ENCODE results near the gene IPO4.
A peak's percentile ranks its signal among the peaks of the same experiment; 100 is the strongest.

IPO4 gene

DNA sequence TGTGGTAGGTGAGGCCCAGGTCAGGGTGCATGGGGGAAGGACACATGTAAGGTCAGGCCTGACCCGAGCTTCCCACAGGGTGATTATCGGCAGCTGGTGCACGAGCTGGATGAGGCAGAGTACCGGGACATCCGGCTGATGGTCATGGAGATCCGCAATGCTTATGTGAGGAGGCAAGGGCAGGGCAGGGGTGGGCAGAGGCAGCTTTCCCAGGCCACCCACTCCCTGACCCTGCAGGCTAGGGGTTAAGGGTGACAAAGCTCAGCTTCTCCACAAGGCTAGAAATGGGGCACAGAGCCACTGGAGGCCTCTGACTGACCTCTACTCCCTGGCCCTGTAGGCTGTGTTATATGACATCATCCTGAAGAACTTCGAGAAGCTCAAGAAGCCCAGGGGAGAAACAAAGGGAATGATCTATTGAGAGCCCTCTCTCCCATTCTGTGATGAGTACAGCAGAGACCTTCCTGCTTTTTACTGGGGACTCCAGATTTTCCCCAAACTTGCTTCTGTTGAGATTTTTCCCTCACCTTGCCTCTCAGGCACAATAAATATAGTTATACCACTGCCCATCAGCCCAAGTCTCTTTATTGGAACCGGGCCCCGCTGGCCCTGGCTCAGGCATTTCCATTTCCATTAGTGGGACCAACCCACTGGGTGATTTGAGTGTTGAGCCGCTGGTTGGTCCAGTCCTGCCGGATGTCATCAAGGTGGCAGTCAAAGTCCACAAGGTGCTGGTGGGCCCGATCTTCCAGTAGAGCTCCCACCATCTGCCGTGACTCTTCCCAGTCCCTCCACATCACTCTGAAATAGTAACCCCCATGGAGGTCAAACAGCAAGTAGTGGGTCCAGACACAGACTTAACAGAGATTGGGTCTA is 50.0 kb downstream of the IPO4 start:
- H3K27ac ChIP-seq, result no peak overlapping the region
- no peaks in the 10 kb centered on the region for H3K9me3 ChIP-seq (ENCODE audit: low read depth, low read length)
- TF ChIP-seq FOXP2 (optimal IDR thresholded peaks at IDR 0.05; ENCODE audit: control extremely low read depth, extremely low read length, insufficient read depth) (no peak), POLR2AphosphoS5 (IDR thresholded peaks at IDR 0.05; ENCODE audit: borderline replicate concordance, low read depth, low read length) (0 out of 2 replicates have a peak, but pooled peaks have one; percentile 6)
- H3K9ac ChIP-seq (ENCODE audit: insufficient read length), result no peak overlapping the region
- no peak overlapping the region for H3K4me3 ChIP-seq
- peaks cover 19% of the 10 kb centered on the region for H3K36me3 ChIP-seq (ENCODE audit: insufficient read depth, low read length)
- no peak for DNase-seq (ENCODE audit: low read depth, low spot score)

DNA sequence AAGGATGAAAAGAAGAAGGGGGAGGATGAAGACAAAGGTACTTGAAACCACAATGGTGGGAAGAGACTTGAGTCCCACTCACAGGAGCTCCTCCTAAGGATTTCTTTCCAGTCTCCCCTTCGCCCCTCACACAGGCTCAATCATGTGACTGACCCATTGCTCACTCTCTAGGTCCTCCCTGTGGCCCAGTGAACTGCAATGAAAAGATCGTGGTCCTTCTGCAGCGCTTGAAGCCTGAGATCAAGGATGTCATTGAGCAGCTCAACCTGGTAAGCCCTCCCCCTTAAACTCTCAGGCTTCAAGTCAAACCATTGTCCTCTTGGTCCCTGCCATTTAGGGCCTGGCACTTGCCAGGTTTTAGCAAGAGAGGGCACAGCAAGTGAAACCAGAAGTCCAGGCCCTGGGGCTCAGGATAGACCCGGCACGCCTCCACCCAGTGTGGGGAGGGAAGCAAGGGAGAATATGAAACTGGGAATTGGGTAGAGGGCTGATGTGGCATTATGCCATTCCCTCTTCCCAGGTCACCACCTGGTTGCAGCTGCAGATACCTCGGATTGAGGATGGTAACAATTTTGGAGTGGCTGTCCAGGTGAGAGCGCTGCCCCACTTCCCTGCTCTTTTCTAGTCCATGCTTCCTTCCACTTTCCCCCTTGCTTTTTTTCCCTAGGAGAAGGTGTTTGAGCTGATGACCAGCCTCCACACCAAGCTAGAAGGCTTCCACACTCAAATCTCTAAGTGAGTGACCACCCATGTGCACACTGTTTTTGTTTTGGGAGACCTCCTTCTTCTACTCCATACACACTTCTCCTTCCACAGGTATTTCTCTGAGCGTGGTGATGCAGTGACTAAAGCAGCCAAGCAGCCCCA is 50.9 kb downstream of the IPO4 start:
- no peak for DNase-seq (ENCODE audit: low read depth, low spot score)
- no peak overlapping the region for H3K4me3 ChIP-seq
- no peak overlapping the region for H3K27ac ChIP-seq
- no peak for TF ChIP-seq FOXP2 (optimal IDR thresholded peaks at IDR 0.05; ENCODE audit: control extremely low read depth, extremely low read length, insufficient read depth)
- TF ChIP-seq POLR2AphosphoS5 (IDR thresholded peaks at IDR 0.05; ENCODE audit: borderline replicate concordance, low read depth, low read length), result no peak; the same call in 1 of the 2 replicates
- no peak for TF ChIP-seq EZH2 (IDR thresholded peaks at IDR 0.05)
- no peaks in the 10 kb centered on the region for H3K9me3 ChIP-seq (ENCODE audit: low read depth, low read length)
- H3K9ac ChIP-seq (ENCODE audit: insufficient read length), result no peak overlapping the region
- peaks cover 19% of the 10 kb centered on the region for H3K36me3 ChIP-seq (ENCODE audit: insufficient read depth, low read length)

DNA sequence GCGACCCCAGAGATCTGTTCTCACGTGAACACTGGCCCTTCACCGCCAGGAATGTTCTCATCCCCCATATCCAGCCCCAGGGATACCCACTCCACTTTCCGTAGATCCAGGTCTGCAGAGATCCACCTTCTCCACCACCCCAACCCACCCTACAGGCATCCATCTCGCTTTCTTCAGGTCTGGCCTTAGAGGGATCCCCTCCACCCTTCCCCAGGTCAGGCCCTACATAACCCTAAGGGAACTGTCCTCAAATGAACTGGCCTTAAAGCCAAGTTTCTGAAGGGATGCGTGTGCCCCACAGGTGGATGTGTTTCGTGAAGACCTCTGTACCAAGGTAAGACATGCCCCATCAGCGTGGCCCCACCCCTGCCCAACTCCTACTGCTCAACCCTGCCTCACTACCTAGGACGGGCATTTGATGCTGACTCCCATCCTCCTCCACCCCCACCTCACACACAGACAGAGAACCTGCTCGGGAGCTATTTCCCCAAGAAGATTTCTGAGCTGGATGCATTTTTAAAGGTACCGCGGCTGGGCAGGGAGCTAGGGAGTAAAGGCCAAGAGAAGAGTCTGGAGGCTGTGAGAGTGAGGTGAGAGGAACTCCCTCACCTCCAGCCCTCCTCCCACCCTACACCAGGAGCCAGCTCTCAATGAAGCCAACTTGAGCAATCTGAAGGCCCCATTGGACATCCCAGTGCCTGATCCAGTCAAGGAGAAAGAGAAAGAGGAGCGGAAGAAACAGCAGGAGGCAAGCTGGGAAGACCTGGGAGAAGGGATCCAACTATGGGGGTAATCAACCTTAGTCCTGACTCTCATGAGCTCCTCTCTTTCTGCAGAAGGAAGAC is 51.7 kb downstream of the IPO4 start:
- Histone ChIP-seq H3K9ac (ENCODE audit: insufficient read length) (peak overlapping the region; percentile 84), H3K4me3 (peak overlapping the region; percentile 94), H3K9me3 (ENCODE audit: low read depth, low read length) (no peaks in the 10 kb centered on the region), H3K36me3 (ENCODE audit: insufficient read depth, low read length) (peaks cover 19% of the 10 kb centered on the region), H3K27ac (no peak overlapping the region)
- DNase-seq (ENCODE audit: low read depth, low spot score), result no peak
- no peak for TF ChIP-seq EZH2 (IDR thresholded peaks at IDR 0.05)
- no peak for TF ChIP-seq POLR2AphosphoS5 (IDR thresholded peaks at IDR 0.05; ENCODE audit: borderline replicate concordance, low read depth, low read length)
- TF ChIP-seq FOXP2 (optimal IDR thresholded peaks at IDR 0.05; ENCODE audit: control extremely low read depth, extremely low read length, insufficient read depth), result no peak

DNA sequence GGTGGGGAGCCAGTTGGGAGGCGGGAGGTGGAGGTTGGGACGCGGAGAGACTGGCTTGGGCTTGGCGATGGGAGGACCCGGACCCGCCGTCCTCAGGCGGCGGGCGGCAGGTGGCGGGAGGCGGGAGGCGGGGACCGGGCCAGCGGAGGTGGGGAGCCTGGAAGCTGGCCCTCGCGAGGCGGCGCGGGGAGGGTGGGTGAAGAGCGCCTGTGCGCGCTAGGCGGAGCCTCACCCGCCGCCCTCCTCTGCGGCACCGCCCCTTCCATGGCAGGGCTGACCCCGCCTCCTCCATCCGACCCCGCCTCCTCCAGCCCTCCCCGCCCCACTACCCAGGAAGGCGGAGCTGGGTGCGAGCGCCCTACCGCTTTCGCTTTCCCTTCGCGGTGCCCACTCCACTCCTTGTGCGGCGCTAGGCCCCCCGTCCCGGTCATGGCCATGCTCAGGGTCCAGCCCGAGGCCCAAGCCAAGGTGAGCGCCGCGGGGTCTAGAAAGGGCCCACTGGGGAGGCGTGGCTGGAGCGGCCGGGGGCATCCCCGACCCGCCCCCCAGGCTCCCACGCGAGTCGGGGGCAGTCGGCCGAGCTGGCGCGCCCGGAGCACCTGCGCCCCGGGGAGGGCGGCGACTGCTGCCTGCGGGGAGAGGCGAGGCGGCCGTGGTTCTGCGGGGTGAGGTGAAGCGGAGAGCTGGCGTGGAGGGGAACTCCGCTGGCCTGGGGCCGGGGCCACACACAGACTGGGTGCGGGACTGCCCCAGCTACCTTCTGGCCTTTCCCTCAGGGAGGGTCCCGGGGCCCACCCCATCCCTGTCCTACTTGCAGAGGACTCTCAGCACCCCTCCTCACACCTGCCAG is 52.6 kb downstream of the IPO4 start, which contains the start of gene PSME1:
Gene PSME1 (plus strand): TSS at position 361 of the 850 bp plus-strand sequence. CDS start 69 bp downstream, at position 430.
- DNase-seq (ENCODE audit: low read depth, low spot score), result no peak
- Histone ChIP-seq H3K9ac (ENCODE audit: insufficient read length) (peak within 1 kb of the TSS; percentile 84), H3K27ac (no peak within 1 kb of the TSS), H3K4me3 (peak within 1 kb of the TSS; percentile 94), H3K9me3 (ENCODE audit: low read depth, low read length) (no peaks in the 10 kb centered on the region), H3K36me3 (ENCODE audit: insufficient read depth, low read length) (peaks cover 19% of the 10 kb centered on the region)
- TF ChIP-seq EZH2 (IDR thresholded peaks at IDR 0.05) (no peak), POLR2AphosphoS5 (IDR thresholded peaks at IDR 0.05; ENCODE audit: borderline replicate concordance, low read depth, low read length) (peak; percentile 71; the same call in 1 of the 2 replicates), FOXP2 (optimal IDR thresholded peaks at IDR 0.05; ENCODE audit: control extremely low read depth, extremely low read length, insufficient read depth) (peak; percentile 77)

DNA sequence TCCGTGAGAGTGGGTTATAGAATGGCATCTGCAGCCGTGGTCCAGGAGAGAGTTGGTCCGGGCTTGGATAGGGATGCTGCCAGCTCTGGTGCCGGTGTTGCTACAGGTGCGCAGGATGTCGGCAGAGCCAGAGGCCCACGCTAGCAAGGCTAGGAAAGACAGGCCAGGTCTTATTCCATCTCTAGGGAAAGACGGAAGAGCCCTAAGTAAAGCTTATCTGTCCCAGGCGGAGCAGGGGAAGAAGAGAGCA is 53.1 kb downstream of the IPO4 start:
- Histone ChIP-seq H3K9me3 (ENCODE audit: low read depth, low read length) (no peaks in the 10 kb centered on the region), H3K36me3 (ENCODE audit: insufficient read depth, low read length) (peaks cover 19% of the 10 kb centered on the region), H3K9ac (ENCODE audit: insufficient read length) (no peak overlapping the region), H3K4me3 (peak overlapping the region; percentile 94), H3K27ac (no peak overlapping the region)
- no peak for DNase-seq (ENCODE audit: low read depth, low spot score)
- TF ChIP-seq FOXP2 (optimal IDR thresholded peaks at IDR 0.05; ENCODE audit: control extremely low read depth, extremely low read length, insufficient read depth) (no peak), EZH2 (IDR thresholded peaks at IDR 0.05) (no peak), POLR2AphosphoS5 (IDR thresholded peaks at IDR 0.05; ENCODE audit: borderline replicate concordance, low read depth, low read length) (no peak)

DNA sequence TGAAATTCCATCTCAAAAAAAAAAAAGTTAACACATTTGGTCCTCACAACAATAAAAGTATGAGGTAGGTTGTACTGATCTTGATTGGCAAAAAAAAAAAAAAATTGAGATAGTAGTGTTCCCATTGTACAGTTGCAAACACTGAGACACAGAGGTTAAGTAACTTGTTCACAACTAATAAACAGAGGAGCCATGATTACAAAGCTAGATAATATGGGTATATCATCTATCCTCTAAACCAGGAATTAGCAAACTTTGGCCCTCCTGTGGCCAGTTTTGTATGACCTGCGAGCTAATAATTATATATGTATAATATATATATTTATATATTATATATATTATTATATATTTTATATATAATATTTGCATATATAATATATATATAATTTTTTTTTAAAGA is 54.9 kb downstream of the IPO4 start:
- DNase-seq (ENCODE audit: low read depth, low spot score), result no peak
- Histone ChIP-seq H3K9ac (ENCODE audit: insufficient read length) (no peak overlapping the region), H3K36me3 (ENCODE audit: insufficient read depth, low read length) (peaks cover 8% of the 10 kb centered on the region), H3K27ac (no peak overlapping the region), H3K4me3 (no peak overlapping the region), H3K9me3 (ENCODE audit: low read depth, low read length) (no peaks in the 10 kb centered on the region)
- no peak for TF ChIP-seq EZH2 (IDR thresholded peaks at IDR 0.05)
- TF ChIP-seq FOXP2 (optimal IDR thresholded peaks at IDR 0.05; ENCODE audit: control extremely low read depth, extremely low read length, insufficient read depth), result no peak
- TF ChIP-seq POLR2AphosphoS5 (IDR thresholded peaks at IDR 0.05; ENCODE audit: borderline replicate concordance, low read depth, low read length), result no peak

DNA sequence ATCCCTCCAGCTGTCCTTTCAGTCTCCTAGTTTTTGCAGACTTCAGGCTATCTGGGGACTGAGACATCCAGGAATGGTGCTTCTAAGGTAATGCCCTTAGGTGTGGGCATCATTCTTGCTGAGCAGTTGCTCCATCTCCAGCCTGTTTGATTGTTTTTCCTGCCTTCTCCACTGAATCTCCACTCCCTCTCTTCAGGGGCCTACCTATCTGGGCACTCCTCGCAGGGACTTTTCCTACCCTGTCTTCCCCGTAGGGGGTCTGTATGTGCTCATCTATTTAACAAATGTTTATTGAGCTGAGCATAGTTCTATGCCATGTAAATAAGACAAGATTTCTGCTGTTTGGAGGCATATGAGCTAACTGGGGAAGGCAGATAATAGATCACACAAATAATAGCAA is 55.6 kb downstream of the IPO4 start:
- no peaks in the 10 kb centered on the region for H3K9me3 ChIP-seq (ENCODE audit: low read depth, low read length)
- no peak overlapping the region for H3K9ac ChIP-seq (ENCODE audit: insufficient read length)
- no peak for DNase-seq (ENCODE audit: low read depth, low spot score)
- H3K4me3 ChIP-seq, result no peak overlapping the region
- peaks cover under 1% of the 10 kb centered on the region; the same call in 1 of the 2 replicates for H3K36me3 ChIP-seq (ENCODE audit: insufficient read depth, low read length)
- TF ChIP-seq FOXP2 (optimal IDR thresholded peaks at IDR 0.05; ENCODE audit: control extremely low read depth, extremely low read length, insufficient read depth), result no peak
- no peak overlapping the region for H3K27ac ChIP-seq
